ENCODE data around the gene MIA3. TPM values are rescaled to one million over a fixed set of nuclear protein-coding genes. Genes with fewer than 3 reads are reported as not detected.

Gene MIA3
- polyA plus RNA-seq, 1 donor: 57.4 TPM

GRCh38 chr1:222670110-222670509 is 52.2 kb downstream of the MIA3 start:
- DNase-seq: no peak

- no peak for DNase-seq
These were observed 62.2 kb downstream of the MIA3 start for GRCh38 chr1:222680080-222680479.

GRCh38 chr1:222691016-222691415 is 73.1 kb downstream of the MIA3 start:
- no peak for DNase-seq

GRCh38 chr1:222694927-222695326 is 77.0 kb downstream of the MIA3 start:
- no peak for DNase-seq

GRCh38 chr1:222696741-222697140 is 78.8 kb downstream of the MIA3 start:
- no peak for DNase-seq

- DNase-seq: no peak
These were observed 79.3 kb downstream of the MIA3 start for GRCh38 chr1:222697203-222697602.

- DNase-seq: peak; percentile 19
These were observed 79.9 kb downstream of the MIA3 start for GRCh38 chr1:222697826-222698225.

GRCh38 chr1:222702210-222702609 is 84.3 kb downstream of the MIA3 start:
- no peak for DNase-seq

- DNase-seq: no peak
These were observed 86.4 kb downstream of the MIA3 start for GRCh38 chr1:222704260-222704659.

- no peak for DNase-seq
These were observed 88.9 kb downstream of the MIA3 start for GRCh38 chr1:222706815-222707214.

GRCh38 chr1:222709700-222710153 is 91.8 kb downstream of the MIA3 start:
- no peak for DNase-seq

GRCh38 chr1:222711319-222712252 is 93.7 kb downstream of the MIA3 start:
- DNase-seq: peak; percentile 61

GRCh38 chr1:222712253-222713090 is 94.6 kb downstream of the MIA3 start, which contains the start of the genes AIDA and BROX:
AIDA (minus strand) TSS chr1:222712491; CDS start chr1:222712317, 174 bp downstream.
BROX (plus strand) TSS chr1:222712564; CDS start chr1:222715700, 3,136 bp downstream.
- peak; percentile 92 for DNase-seq

- DNase-seq: peak; percentile 96
These were observed 95.4 kb downstream of the MIA3 start for GRCh38 chr1:222713091-222713961.

- DNase-seq: no peak
These were observed 98.5 kb downstream of the MIA3 start for GRCh38 chr1:222716393-222716792.

Other genes starting within 250 kb of the MIA3 start
- gene HHIPL2, start 70.0 kb upstream of the MIA3 start, polyA plus RNA-seq (ENCODE audit: insufficient read length): 0.22 TPM
- 8.6 TPM for gene TAF1A, start 28.2 kb upstream of the MIA3 start, polyA plus RNA-seq (ENCODE audit: insufficient read length)
- gene AIDA, start 94.4 kb downstream of the MIA3 start, polyA plus RNA-seq (ENCODE audit: insufficient read length): 47.9 TPM
- gene BROX, start 94.5 kb downstream of the MIA3 start, polyA plus RNA-seq (ENCODE audit: insufficient read length): 23.5 TPM
- 0.41 TPM for gene FAM177B, start 119.1 kb downstream of the MIA3 start, polyA plus RNA-seq (ENCODE audit: insufficient read length)
- gene DISP1, start 196.9 kb downstream of the MIA3 start, polyA plus RNA-seq (ENCODE audit: insufficient read length): 9.7 TPM

Measured in hindlimb muscle (tissue), 1 donor.